Measurements from ENCODE around the gene DPP4.

Gene DPP4

DNA sequence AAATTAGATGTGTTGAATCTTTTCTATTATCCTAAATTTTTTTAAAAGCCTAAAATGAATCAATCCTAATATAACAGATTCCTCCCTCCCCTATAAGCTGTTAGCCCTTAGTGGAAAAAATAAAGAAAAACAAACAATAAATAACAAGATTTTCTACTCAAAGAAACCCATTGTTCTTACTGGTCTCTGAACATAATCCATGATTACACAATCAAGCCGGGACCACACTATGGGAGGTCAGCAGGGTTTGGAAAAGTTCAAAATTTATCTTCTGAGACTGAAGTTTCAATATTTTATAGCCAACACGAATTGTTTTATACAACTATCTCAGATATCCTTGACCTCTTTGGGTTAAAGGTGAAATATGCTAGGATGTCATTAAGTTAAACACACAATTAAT is 57.9 kb downstream of the DPP4 start:
- DNase-seq = no peak

DNA sequence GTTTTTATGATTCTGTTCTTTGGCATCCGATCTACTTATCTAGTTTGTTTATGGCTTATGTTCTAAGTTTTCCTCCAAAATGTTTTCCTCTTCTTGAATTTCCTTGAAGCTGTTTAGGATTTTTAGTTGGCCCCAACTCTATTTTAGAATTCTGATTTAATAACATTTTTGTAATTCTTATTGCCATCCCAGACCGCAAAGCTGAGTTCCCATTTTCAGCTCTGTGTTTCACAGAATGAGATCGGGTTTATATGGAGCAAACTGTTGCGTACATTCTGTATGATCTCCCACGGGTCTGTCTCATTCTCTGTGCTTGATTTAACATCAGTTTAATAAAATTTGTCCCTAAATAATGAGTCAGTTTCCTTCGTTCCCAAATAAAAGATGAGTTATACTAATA is 59.3 kb downstream of the DPP4 start:
- DNase-seq = no peak

DNA sequence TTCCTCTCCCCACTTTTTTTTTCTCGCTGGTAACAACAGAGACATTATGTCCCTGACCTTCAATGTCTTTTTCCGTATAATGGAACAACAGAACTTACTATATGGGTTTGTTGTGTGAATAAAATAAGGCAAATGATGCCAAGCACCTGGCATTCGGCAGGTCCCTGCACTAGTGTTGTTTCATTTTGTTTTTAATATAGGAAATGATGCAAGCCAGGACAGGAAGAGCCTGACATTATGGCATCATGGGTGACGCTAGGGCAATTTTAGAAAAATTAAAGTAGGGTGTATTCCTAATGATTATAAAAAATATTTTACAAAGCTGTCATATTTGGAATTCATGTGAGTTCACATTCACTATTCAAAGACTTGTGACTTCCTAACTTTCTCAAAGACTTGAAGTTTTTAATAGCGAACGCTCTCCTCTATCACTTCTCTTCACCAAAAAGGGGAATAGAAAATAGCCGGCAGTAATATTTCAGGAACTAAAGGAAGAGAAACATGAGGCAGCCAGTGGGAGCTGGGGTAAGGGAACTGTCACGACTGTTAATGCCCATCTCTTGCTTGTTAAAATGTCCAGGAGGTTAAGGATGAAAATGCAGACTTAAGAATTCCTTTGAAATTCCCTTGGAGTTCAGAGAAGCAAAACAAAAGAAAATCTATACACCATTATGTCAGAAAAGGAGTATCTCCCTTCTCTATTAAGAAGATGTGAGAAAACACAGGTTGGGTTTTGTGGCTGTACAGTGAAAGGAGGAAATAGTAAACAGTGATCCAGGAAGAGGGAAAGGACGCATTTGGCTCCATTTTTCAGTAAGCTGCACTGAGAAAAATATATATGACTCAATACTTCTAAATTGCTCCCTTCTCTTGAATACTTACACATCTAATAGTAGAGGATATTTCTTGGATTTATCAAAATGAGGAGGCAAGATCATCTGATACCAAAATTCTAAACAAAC is 60.2 kb downstream of the DPP4 start:
- DNase-seq = peak in 1 of 2 donors; percentile 44

DNA sequence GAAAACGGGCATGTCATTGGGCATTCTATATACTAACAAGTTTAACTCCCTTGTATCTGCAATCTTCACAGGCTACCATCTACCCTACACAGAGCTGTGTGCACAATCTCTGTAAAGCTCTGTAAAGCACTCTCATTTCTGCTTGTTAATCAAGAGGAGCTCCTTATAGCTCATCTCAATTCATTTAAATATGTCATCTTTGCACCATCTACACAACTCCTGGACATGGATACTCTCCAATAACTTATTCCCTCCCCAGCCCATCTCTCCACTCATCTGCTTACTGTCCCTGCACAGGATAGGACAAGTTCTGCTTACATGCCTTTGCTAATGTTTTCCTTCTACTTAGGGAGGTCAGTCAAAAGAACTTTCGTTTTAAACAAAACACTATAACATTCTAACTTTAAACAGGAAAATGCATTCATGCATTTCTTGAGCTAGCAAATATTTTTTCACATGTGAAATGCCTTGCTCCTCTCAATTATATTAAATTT is 61.4 kb downstream of the DPP4 start:
- DNase-seq = no peak

DNA sequence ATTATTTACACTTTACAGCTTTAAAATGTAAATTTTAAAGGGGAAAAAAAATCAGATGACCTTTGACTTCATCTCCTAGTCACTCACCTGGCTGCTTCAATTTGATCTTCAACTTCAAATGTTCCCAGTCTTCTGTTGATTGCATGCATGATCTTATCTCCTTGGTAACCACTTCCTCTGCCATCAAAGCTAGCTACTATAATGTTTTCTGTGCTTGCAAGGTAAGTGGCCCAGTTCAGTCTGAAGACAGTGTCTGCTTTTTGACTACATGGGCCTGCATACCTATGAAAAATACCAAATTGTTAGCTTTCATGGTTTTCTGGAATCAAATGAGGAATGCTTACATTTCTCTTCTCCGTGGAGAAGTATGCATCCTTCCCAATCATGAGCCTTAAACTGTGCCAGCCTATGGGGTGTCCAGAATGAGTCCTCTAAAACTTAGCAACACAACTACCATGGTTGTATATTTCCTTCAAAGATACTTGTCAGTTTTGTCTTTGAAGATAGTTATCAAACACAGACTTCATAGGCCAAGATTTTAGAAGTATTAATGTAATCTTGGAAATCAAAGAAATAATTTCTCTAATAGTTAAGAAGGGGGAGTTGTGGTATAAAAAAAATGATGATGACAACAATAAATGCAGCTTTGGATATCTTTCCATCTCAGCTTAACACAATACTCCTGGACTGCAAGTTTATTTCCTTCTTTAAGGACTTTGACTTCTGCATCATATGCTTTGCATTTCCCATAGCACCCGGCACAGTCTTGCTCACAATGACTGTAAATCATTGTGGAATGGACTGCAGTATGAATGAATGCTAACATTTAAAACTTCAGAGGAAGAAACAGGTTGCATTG is 62.1 kb downstream of the DPP4 start:
- DNase-seq = peak; percentile 40 to 83

DNA sequence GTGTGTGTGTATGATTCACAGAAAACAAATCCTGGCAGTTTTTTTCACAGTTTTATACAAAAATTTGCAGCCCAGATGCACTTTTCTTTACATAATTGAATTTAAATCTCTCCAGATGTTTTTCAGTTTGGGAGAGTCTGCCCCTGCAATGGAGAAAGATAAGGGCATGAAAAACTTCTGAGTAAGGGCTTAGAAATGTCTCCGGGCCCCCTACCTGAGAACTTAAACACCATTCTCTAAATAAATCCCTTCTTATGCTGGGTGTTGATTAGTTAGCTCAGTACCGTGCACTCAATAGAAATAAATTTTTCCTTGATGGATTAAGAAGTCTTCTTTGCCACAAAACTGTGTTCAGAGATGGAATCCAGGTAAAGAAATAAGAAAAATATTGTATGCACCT is 64.5 kb downstream of the DPP4 start:
- no peak for DNase-seq

DNA sequence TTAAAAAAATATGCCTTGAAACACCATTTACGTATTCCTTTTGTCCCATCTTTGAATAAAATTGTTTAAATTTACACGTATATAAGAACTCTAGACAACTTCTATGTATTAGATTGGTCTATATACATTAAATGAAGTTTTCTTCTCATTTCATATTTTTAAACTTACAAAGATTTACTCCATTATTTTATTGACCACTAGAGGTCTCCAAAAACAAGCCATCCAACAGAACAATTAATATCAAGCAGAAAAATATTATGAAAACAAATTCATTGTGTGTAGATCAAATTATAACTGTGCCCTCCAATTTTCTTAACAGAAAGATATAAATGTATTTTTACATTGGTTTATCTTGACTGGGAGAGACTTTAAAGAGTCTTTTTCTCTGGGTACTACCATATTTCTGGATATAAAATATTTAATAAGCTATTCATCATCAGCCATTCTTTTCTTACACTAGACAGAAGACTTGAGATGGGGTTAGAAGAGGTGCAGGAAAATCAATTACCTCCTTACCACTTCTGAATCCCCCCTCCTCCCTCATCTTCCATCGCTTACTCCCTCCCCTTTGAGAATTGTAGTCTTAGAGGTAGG is 66.5 kb downstream of the DPP4 start:
- peak in 1 of 2 donors; percentile 54 for DNase-seq

DNA sequence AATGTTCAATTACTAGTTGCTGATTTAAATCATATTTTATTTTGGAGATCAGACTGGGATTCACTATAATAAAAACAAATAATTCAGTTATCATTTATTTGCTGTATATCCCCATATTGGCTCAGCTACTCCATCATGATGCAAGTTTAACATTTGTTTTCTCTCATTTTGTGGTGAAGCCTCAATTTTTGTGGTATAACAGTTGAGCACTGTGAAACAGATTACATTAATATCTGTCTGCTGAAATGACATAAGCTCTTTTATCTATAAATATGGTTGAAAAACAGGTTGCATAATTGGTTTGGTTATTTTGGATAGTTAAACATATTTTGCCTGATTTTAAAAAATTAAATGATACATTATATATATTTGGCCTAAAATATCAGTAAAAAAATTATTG is 67.7 kb downstream of the DPP4 start:
- DNase-seq = no peak

DNA sequence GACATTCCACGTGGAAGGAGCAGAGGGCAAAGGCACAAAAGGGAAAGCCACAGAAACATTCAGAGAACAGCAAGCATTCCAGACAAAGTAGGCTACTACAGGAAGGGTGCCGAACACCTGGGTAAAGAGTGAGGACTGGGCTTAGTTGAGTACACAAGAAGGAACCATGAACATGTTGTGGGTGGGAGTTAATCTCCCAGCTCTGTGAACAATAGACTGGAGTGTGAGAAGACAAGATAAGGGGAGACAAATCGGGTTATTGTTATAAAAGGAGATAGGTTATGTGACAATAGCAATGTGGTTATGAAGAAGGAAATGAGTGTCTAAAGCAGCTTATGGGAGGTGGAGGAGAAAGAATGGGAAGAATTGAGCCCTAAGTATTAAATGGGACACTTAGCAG is 70.0 kb downstream of the DPP4 start:
- DNase-seq = no peak

DNA sequence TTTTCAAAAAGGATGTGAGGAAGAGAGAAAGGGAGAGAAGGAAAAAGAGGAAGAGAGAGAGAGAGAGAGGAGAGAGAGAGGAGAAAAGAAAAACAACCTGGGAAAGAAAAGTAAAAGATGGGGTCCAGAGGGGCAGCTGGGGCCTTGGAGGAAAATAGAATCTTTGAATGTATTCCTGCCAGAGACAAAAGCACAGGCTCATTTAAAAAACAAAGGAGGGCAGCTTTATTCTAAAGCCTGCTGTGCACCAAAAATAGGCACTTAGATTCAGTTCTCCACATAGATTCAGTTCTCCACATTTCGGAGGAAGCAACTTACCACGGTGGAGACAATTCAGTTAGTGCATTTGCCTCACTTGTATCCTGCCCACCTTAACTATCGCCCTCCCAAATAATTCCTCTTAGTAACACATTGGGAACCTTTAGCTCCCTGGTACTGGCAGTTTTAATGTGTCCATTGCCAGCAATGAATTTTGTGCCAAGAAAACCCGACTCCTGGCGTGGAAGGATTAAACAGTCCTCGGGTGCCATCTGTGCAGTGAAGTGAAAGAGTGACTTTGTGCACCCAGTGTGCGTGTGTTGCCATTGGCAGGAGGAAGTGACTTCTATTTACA is 71.3 kb downstream of the DPP4 start:
- DNase-seq = no peak

DNA sequence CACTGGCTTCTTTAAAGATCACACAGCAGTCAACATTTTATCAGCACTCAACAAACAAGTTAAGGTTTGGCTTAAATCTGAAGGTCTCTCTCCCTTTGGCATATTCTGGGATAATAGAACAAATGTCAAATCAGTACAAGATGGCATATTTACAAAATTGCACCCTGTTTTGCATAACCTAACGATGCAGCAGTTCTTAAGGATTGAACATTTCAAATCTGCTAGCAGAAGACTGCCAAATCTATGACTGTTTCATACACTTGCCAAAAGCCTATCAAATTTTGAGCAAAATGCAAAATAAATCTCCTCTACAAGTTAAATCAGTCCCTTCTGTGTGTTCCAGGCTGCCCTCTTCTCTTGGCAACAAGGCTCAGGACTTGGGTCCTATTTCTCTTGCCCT is 73.6 kb downstream of the DPP4 start:
- no peak for DNase-seq

DNA sequence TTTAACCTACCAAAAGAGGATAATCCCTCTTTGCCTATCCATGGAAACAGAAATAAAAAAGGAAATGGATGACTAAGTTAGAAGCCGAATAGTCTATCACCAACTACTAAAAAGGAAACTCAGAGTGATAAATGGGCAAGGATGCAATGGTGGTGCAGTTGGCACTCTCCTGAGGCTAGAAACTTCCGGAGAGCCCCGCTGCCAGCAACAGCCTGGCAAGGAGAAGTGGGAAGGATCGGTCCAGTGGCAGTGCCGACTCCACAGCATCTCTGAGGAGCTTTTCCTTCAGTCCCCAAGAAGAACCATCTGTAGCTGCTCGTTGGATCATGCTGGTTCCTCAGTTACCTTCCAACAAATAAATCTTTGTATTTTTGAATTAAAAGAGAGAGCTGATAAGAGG is 74.7 kb downstream of the DPP4 start:
- no peak for DNase-seq

DNA sequence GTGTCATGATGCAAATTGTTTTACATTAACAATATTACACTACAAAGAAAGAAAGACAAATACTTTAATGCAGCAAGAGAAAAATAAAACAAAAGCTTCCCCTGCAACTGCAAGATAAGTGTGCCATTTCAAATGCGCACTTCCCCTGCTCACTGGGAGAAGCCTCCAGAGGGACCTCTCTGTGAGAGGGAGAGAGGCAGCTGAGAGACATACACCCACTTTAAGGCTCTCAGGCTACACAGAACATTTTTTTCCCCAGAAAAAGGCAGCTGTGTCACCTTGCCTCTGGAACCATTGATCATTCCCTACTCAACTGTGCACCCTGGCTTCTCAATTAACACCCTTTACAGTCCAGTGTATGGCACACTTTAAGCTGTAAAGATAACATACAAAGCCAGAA is 75.2 kb downstream of the DPP4 start:
- no peak for DNase-seq

DNA sequence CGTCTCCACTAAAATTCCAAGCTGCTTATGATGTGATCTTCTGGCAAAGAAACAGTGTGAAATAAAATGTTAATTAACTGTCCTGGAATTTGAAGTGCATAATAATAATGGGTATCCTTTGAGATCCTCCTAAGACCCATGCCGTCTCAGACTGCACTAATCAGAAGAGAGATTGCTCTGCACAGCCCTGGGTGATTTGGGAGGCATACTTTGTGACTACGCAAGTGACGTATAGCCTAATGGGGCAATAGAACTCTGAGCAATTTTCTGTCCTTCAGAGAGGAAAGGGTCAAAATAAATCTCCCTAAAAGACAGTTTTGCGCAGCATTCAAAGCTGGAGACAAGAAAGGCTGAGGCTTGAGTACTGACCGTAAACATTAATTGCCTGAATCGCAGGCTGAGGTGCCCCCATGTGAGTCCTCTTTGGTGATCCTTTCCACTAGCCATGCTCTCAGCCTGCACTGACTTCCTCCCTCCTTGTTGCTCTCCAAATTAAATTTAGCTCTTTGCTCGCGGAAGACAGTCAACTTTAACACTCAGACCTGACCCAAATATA is 76.0 kb downstream of the DPP4 start:
- DNase-seq = no peak

DNA sequence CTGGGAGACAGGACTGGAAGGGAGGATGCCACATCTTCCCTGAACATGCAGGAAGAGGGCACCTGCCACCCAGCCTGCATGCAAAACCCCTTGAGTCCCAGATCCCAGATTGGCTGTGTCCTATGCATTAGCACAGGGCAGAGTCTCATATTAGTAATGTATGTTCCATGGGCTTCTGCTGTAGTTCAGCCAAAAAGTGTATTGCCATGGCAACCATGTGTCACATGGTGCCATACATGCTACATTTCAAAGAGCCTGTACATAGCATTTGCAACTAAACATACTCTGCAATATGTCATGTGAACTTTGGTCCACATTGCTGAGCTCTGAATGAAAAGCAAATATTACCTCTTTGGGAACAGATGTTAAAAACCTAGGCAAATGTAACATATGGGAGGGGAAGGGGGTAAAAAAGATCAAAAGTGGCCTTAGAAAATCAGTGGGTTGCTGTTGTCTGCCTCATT is 78.4 kb downstream of the DPP4 start:
- DNase-seq = peak in 1 of 2 donors; percentile 39

DNA sequence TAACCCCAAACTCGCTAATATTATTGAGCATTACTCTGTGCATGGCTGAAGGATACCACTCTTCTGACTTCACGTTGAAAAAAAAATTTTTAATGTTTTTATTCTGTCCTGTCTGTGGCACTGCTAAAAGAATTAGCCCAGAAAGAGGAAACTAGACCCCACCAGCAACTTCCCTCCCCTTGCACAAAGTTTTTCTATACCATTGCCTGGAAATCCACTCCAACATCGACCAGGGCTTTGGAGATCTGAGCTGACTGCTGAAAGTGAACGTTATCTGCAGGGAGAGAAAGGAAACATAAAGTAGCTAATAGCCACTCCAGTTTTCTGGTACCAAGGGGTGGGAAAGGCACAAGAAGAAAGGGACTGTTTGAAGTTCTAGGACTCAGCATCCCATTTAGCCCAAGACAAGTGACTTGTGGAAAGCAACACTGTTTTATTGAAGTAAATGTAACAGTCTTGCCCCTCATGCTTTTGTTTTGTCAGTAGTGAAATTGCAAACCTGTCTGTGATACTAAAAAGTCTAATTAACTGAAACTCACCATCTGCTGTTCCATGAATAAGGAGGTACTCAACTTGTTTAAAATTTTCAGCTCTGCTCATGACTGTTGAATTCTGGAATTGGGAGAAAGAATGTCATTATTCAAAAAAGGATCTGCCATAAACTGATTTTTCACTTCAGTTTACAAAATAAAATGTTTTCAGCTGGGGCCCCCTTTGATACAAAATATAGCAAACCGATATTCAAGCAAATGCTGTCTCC is 79.1 kb downstream of the DPP4 start:
- no peak for DNase-seq

DNA sequence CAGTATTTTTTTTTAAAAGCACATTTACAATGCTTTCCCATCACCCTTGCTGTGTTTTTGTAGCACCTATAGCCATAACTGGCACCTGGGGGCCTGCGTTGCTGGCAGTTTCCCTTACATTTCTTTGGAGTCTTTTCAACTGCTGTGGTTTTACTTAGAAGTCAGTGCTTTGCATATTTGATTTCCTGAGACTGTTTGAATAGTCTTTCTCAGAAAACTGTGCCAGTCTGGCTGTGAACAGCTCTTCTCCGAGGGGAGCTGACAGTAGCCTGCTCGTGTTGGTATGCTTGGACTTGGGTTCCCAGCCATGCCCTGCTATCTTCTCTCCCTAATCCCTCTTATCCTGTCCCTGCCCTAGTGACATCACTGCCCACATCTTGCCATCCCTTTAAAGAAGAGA is 81.5 kb downstream of the DPP4 start:
- DNase-seq = peak; percentile 73 to 83

DNA sequence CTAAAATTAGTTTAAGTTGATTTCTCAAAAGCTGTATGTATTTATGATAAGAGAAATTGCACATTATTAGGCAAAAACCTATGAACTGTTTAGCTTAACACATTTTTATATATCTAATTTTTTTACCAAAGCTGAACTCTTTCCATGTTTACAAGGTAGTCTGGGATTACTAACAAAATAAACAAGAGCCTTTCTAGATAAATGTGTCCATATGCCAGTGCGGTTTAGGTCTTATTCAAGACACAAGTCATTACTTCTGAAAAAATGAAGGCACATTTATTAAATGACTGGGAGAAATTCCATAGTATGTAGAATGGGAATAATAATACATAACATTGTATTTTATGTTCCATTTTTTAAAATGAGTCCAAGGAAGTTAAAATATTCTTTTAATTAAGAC is 82.0 kb downstream of the DPP4 start:
- DNase-seq = no peak

DNA sequence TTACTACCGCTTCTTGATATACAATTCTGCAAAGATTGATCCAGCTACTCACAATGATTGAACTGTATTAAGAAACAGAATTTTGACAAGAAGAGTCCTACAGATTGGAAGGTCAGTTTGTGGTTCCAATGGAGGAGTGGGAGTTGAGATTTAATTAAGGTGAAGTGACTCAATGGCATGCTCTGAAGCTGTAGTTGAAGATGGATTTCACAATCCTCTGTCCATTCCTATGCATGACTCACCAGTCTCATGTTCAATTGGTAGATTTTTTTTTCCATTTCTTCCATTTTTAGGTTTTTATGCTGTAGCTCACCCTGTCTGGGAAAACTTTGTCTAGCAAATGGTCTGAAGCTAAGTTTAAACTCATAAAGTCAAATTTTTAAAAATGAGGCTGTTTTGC is 83.3 kb downstream of the DPP4 start:
- no peak for DNase-seq

DNA sequence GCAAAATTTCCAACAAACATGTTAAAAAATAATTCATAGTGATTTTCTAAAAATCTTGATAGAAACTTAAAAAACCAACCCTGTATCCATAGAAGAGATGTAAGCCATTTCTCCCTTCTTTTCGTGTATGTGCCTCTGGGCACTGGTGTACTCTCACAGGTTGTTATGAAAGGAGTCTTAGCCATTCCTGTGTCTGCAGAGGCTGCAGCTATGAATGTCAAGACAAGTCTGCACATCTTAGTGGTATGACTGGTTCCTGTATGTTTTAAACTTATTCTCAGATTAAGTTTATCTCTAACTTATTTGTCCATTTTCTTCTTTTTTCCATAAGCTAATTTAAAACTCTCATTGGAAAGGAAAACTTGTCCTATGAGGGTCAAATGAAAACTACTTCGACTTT is 84.0 kb downstream of the DPP4 start:
- DNase-seq = no peak

DNA sequence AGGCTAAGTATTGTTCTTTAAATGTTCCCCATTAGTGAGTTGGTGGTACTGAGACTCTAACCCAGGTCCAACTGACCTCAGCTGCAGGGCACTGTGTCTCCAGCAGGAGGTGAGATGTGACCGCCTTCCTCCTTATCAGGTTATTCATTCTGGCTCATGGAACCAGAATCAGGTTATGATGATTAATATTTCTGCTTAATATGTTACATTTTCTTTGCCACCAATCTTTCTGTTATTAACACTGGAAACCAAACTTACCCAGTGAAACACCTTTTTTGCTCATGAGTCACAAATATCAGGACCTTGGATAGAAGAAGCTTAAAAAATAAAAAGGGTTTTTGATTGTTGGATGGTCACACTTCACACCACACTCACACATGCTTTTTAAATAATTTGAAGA is 85.4 kb downstream of the DPP4 start:
- no peak for DNase-seq

DNA sequence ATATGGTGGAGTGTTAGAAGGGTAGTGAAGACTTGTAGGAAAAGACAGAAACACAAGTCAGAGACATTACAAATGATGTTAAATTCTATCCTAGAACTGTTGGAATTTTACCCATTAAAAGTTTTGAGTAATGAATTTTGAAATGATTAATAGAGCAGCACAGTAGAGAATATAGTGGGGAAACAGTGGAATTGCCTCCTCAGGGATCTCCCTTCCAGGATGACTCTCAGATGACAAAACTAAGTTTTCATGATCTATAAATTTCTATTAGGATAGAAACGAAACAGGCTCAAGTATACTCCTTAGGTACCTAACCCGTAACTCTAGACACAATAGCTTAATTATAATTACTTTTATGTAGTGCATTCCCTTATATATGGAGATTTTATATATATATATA is 86.7 kb downstream of the DPP4 start:
- DNase-seq = no peak

Measured in CD4-positive, alpha-beta T cell treated with Interferon alpha-2 for 1 hour (primary cell).